ENCODE measurements around the gene MMAB.

DNA sequence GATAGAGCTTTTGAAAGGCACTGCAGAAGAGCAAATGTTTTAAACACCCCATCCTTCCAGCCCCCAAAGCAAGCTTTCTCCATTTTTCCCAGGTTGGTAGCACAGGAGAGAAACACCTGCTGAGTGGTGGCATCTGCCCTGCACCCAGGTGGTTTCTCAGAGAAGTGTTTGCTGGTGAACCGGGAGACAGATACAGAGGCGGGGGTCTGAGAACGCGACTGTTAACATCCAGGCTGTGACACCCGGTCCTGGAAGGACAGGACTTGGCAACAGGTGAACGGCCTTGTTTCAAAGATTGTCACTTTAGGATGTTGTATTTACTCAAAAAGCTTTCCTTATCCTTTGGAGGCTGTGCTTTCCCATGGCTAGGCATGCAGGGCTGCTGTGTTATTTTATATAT lies 18.5 kb downstream of the MMAB start:
- TF ChIP-seq, protein P1, sequence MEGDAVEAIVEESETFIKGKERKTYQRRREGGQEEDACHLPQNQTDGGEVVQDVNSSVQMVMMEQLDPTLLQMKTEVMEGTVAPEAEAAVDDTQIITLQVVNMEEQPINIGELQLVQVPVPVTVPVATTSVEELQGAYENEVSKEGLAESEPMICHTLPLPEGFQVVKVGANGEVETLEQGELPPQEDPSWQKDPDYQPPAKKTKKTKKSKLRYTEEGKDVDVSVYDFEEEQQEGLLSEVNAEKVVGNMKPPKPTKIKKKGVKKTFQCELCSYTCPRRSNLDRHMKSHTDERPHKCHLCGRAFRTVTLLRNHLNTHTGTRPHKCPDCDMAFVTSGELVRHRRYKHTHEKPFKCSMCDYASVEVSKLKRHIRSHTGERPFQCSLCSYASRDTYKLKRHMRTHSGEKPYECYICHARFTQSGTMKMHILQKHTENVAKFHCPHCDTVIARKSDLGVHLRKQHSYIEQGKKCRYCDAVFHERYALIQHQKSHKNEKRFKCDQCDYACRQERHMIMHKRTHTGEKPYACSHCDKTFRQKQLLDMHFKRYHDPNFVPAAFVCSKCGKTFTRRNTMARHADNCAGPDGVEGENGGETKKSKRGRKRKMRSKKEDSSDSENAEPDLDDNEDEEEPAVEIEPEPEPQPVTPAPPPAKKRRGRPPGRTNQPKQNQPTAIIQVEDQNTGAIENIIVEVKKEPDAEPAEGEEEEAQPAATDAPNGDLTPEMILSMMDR (IDR thresholded peaks at IDR 0.05), result no peak
- no peak for TF ChIP-seq EP300 (IDR thresholded peaks at IDR 0.05)
- TF ChIP-seq POLR2A (IDR thresholded peaks at IDR 0.05), result no peak

All from tibial nerve (tissue), 4 donors.